ENCODE results near the gene CSPG4. TPM values are rescaled to one million over a fixed set of nuclear protein-coding genes. Genes with fewer than 3 reads are reported as not detected.
"Not testable (repeated sequence)": the region's sequence is repeated elsewhere in the genome, so short reads cannot be mapped to it uniquely, and the experiment has no call there.

CSPG4 gene
- total RNA-seq, 1 donor from 2014 or later: 0.07 TPM

- H3K4me1 ChIP-seq: no peaks in the 10 kb centered on the region
- H3K36me3 ChIP-seq: no peaks in the 10 kb centered on the region
- no peak overlapping the region for H3K4me2 ChIP-seq
- Mint-ChIP-seq H3K9me3 (peaks cover 14% of the 10 kb centered on the region), H3K27ac (no peak overlapping the region), H3K27me3 (ENCODE audit: insufficient read depth, low read depth) (peaks cover 20% of the 10 kb centered on the region), H3K4me3 (peak overlapping the region; percentile 88), H3K4me1 (peaks cover 13% of the 10 kb centered on the region), H3K36me3 (no peaks in the 10 kb centered on the region)
- no peak overlapping the region for H3K27ac ChIP-seq
- no peak overlapping the region for H2AFZ ChIP-seq (replicated peaks)
- H3K4me3 ChIP-seq: no peak overlapping the region
- H3F3A ChIP-seq (ENCODE audit: low read depth): no peaks in the 10 kb centered on the region
- no peak overlapping the region for H3K9ac ChIP-seq
- no peaks in the 10 kb centered on the region for H4K20me1 ChIP-seq (ENCODE audit: low read depth)
- DNase-seq (ENCODE audit: low spot score): no peak
- TF ChIP-seq CTCF (IDR thresholded peaks at IDR 0.05): no peak
- no peak for TF ChIP-seq EZH2phosphoT487 (IDR thresholded peaks at IDR 0.05)
- TF ChIP-seq EZH2 (IDR thresholded peaks at IDR 0.05): no peak
- H3K9me3 ChIP-seq (ENCODE audit: low read depth): no peaks in the 10 kb centered on the region
- H3K27me3 ChIP-seq: peaks cover 35% of the 10 kb centered on the region
- no peaks in the 10 kb centered on the region for H3K79me2 ChIP-seq (ENCODE audit: low read depth)
Measured at GRCh38 chr15:75739791-75740190, 27.1 kb upstream of the CSPG4 start.

DNA sequence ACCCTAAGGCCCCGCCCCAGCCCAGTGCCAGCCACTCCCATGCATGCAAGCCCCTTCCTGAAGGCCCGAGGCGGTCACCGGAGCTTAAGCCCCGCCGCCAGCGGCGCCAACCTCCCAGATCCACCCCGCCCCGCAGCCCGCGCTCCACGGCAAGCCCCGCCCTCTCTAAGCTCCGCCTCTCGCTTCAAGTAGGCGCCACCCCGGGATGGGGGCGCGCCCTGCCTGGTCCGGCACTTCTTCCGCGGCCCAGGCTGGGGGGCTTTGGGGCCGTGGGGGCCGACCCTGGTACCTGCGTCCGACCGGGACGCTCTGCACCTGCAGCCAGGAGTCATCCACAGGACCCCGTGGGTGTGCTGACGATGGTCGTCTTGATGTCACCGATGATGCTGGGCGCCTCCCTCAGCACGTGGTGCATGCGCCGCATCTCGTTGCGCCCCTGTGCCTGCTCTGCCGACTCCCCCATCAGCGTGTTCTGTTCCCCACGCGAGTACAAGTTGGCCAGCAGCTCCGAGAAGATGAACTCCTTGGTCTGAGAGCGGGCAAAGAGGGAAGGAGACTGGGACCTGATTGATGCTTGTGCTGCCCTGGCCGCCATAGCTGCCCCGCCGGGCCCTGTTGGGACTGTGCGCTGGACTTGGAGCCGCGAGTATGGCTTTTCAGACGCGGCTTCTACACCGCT, 26.1 kb upstream of the CSPG4 start:
- TF ChIP-seq EZH2 (IDR thresholded peaks at IDR 0.05) (no peak), EZH2phosphoT487 (IDR thresholded peaks at IDR 0.05) (no peak), CTCF (IDR thresholded peaks at IDR 0.05) (no peak)
- Histone ChIP-seq H3K79me2 (ENCODE audit: low read depth) (no peaks in the 10 kb centered on the region), H3K36me3 (no peaks in the 10 kb centered on the region), H3K27me3 (peaks cover 35% of the 10 kb centered on the region), H3K27ac (no peak overlapping the region), H3K4me1 (no peaks in the 10 kb centered on the region), H3F3A (ENCODE audit: low read depth) (no peaks in the 10 kb centered on the region), H3K4me2 (peak overlapping the region; percentile 100), H3K4me3 (peak overlapping the region; percentile 96), H3K9me3 (ENCODE audit: low read depth) (no peaks in the 10 kb centered on the region), H3K9ac (no peak overlapping the region), H4K20me1 (ENCODE audit: low read depth) (no peaks in the 10 kb centered on the region), H2AFZ (replicated peaks) (peak overlapping the region; percentile 100)
- Mint-ChIP-seq H3K4me3 (peak overlapping the region; percentile 88), H3K4me1 (peaks cover 14% of the 10 kb centered on the region), H3K9me3 (peaks cover 14% of the 10 kb centered on the region), H3K36me3 (no peaks in the 10 kb centered on the region), H3K27ac (no peak overlapping the region), H3K27me3 (ENCODE audit: insufficient read depth, low read depth) (peaks cover 18% of the 10 kb centered on the region)
- DNase-seq (ENCODE audit: low spot score): peak; percentile 98

DNA sequence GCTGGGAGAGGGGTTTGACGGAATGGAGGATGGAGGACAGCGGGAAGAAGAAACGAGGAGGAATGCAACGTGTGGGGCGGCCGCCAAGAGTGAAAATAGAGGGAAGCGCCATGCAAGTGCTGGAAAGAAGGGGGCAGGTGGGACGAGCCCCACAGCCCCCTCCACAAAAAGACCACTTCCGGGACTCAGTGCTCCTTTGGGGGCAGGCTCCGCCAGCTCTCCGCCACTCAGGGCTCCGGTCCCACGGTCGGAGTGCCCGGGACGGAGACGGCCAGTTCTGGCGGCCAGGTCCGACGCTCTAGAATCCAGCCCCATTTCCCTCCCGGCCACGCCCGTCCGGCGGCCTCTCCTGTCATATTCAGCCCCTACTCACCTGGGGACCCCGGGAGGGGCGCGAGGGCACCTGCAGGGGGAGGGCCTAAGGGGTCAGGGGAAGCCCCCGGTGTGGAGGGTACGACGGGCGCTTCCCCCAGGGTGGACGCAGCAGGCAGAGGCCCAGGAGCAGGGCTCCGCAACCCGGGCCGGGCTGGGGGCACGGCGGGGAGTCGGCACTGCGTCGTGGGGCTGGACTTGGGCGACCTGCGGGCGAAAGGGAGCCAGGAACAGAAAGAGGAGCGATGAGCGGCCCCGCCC, 25.5 kb upstream of the CSPG4 start:
- no peak for TF ChIP-seq CTCF (IDR thresholded peaks at IDR 0.05)
- TF ChIP-seq EZH2 (IDR thresholded peaks at IDR 0.05): no peak
- no peak for TF ChIP-seq EZH2phosphoT487 (IDR thresholded peaks at IDR 0.05)
- peaks cover 18% of the 10 kb centered on the region for H3K27me3 Mint-ChIP-seq (ENCODE audit: insufficient read depth, low read depth)
- H3K36me3 Mint-ChIP-seq: no peaks in the 10 kb centered on the region
- no peaks in the 10 kb centered on the region for H4K20me1 ChIP-seq (ENCODE audit: low read depth)
- H2AFZ ChIP-seq (replicated peaks): peak overlapping the region; percentile 100
- H3K27ac Mint-ChIP-seq: no peak overlapping the region
- H3K4me2 ChIP-seq: peak overlapping the region; percentile 100
- H3K79me2 ChIP-seq (ENCODE audit: low read depth): no peaks in the 10 kb centered on the region
- peaks cover 35% of the 10 kb centered on the region for H3K27me3 ChIP-seq
- no peak for DNase-seq (ENCODE audit: low spot score)
- H3K9me3 ChIP-seq (ENCODE audit: low read depth): no peaks in the 10 kb centered on the region
- no peak overlapping the region for H3K27ac ChIP-seq
- H3K9me3 Mint-ChIP-seq: peaks cover 9% of the 10 kb centered on the region
- peak overlapping the region; percentile 88 for H3K4me3 Mint-ChIP-seq
- no peaks in the 10 kb centered on the region for H3F3A ChIP-seq (ENCODE audit: low read depth)
- H3K36me3 ChIP-seq: no peaks in the 10 kb centered on the region
- H3K4me1 ChIP-seq: no peaks in the 10 kb centered on the region
- peaks cover 17% of the 10 kb centered on the region for H3K4me1 Mint-ChIP-seq
- no peak overlapping the region for H3K9ac ChIP-seq
- peak overlapping the region; percentile 96 for H3K4me3 ChIP-seq

GRCh38 chr15:75737116-75738013, 24.7 kb upstream of the CSPG4 start:
- H3K36me3 ChIP-seq; H3K27ac Mint-ChIP-seq; H3K9me3 Mint-ChIP-seq; H3K9me3 ChIP-seq (ENCODE audit: low read depth); H3K36me3 Mint-ChIP-seq; H4K20me1 ChIP-seq (ENCODE audit: low read depth); DNase-seq (ENCODE audit: low spot score); H3F3A ChIP-seq (ENCODE audit: low read depth); H3K27ac ChIP-seq; H3K4me1 ChIP-seq; H3K9ac ChIP-seq; H3K79me2 ChIP-seq (ENCODE audit: low read depth): not testable (repeated sequence)
- Mint-ChIP-seq H3K4me1 (peaks cover 23% of the 10 kb centered on the region), H3K4me3 (peak overlapping the region; percentile 88), H3K27me3 (ENCODE audit: insufficient read depth, low read depth) (peaks cover 18% of the 10 kb centered on the region)
- Histone ChIP-seq H3K27me3 (peaks cover 35% of the 10 kb centered on the region), H3K4me2 (peak overlapping the region; percentile 100), H2AFZ (replicated peaks) (peak overlapping the region; percentile 100), H3K4me3 (peak overlapping the region; percentile 96)
